Activated T-cell treated with anti-CD3 and anti-CD28 coated beads for 1 hour (primary cell): Measurements from ENCODE around the gene AK4.

Experiments used
- DNase-seq: peaks from one replicate; pipeline ENCODE4 v3.0.0-alpha.2; 2020; ENCODE audit warnings: low read depth

Gene AK4

DNA sequence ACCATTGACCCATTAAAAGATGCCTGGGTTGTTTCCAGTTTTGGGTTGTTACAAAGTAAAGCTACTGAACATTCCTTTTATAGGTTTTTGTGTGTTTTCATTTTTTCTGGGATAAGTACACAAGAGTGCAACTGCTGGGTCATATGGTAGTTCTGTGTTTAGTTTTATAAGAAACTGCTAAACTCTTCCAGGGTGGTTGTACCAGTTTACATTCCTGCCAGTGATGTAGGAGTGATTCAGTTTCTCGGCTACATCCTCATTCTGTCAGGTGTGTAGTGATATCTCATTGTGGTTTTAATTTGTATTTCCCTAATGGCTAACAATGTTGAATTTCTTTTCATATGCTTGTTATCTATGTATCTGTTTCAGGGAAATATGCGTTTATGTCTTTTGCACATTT is 102.8 kb downstream of the AK4 start:
- DNase-seq = no peak

DNA sequence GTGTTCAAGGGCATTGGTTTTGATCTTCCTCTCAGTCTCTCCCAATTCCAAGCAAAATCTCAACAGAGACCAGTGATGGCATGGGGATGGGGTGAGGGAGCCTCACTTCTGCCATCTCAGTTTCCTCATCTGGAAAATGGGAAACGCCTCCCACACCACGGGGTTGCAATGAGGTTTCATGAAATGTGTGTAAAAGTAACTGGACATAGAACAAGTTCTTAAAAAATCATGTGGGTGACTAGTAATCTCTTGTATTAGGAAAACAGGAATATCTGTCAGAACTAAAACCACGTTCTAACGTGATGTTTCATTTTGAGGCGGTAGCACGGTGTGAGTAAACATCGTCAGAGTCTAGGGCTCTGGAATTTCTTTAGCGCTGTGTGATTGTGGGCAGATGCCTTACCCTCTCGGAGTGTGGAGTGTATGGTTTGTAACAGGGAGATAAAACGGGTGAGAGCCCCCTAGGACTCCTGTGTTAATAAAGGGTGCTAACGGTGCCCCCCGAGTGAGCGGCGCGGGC is 105.9 kb downstream of the AK4 start:
- DNase-seq = no peak

DNA sequence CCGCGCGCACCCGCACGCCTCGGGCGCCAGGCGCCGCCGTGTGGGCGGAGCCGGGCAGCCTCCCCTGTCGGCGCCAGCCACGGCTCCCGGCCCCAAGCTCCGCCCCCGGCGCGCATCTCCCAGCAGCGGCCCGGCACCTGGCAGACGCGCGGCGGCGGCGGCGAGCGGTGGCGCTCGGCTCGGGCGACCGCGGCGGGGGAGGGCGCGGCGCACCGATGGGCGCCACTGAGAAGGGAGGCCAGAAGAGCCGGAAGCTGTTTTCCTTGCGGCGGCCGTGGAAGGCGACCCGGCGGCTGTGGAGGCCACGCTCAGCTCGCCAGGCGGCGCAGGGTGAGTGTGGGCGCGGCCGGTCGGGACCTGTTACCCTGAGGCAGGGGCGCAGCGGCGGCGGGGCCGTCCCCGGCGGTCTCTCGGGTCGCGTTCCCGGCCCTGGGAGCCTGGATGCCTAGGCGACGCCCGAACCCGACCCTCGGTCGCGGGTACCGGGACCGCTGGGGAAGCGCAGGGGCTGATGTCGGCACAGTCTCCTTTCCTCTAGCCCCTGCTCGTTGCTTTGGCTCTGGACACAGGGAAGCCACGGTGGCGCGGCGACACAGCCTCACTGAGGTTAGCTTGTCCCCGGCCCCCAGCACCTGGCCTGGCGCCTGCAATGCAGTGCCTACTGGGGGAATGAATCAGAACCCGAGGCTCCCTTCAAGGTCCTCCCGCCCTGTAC is 106.5 kb downstream of the AK4 start:
- peak; percentile 74 for DNase-seq

DNA sequence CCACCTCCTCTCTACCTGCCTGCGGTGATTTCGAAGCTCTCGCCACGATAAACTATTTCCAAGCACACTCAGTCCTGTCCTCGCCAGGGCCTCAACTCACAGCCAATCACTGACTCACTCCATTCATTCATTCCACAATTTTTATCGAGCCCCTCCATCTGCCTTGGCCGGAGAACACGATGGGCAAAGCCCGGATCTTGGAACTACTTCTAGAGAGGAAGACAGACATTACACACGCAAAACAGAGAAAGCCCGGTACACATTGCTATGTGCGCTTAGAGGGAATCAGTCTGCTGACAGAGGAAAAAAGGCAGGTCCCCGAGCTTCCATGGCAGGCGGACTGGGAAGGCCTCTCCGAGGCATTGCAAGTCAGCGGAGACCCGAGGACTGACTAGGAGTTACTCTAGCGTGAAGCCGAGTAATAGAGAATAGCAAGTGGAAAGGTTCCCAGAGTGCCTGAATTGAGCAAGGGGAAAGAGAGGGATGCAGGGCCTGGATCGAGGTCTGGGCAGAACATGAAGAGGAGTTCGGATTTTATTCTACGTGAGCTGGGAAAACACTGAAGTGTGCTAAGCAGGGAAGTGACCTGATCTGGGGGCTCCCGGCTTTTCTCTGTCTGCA is 107.1 kb downstream of the AK4 start:
- DNase-seq = no peak

DNA sequence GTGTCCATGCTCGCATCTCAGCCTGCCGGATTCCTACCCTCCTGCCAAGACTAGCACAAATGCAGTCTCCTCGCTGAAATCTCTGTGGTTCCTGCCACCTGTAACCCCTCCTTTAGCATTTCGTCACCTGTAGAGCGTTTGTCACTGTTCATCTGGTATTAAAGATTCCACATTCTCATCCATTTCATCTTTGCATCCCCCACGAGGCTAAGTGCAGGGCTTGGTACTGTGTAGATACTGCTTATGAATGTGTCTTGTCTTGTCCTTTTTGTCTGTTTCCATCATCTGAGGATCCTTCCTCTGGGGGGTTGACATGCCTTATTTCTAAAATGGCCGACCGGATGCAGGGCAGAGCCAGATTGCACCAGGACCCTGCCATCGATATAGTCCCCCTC is 107.7 kb downstream of the AK4 start:
- no peak for DNase-seq

DNA sequence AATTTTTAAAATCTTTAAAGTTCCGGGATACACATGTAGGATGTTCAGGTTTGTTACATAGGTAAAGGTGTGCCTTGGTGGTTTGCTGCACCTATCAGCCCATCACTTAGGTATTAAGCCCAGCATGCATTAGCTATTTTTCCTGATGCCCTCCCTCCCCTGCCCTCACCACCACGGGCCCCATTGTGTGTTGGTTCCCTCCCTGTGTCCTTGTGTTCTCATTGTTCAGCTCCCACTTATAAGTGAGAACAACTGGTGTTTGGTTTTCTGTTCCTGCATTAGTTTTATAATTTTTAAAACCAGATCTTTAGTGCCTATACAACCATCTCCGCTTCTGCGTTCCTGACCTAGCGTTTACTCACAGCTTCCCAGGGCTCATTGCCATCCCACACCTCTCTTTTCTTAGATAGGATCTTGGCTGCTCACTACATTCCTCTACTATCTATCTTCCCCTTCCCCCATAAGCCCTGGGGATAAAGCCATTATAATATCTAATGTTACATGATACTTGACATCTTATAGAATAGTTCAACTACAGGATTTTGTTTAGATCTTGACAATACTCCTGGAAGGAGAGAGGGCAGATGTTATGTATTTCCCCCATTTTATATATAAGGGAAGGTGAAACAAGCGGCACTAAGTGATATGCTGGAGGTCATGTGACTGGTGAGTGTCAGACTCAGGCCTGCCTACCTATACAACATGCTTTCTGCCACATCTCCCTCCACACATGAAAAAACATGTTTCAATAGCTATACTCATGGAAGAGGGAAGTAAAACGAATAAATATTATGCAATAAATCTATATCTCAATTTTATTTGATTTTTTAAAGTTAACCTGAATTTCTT is 109.1 kb downstream of the AK4 start:
- DNase-seq = no peak

DNA sequence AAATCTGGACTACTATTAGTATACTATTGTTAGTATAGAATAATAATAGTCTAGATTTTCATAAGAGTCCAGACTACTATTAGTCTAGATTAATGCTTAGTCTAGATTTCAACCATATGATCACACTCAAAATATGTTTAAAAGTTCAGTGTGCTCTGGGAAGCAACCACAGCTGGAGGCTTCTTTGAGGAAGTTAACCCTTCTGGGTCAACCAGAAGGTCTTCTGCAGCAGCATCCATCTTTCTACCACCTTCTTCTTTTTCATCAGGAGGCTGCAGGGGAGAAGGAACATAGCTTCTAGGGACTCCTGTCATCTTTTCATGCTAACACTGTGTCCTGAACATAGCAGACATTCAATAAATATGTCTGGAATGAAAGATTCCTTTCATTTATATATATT is 110.1 kb downstream of the AK4 start:
- DNase-seq = no peak

DNA sequence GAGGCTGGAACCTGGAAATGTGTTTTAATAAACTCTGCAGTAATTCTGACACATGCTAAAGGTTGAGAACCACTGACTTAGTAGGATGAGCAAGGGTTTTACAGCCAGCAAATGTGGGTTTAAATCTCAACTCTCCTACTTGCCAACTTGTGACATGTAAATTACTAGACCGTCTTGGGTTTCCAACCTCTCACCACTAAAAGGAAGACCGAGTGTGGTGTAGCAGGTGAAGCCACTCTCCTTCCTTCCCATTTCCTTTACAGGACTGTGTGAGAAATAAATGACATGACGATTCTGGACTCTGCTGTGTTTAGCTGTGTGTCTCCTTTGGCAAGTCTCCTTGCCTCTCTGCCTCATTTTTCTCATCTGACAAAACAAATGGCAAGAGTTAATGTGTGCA is 111.8 kb downstream of the AK4 start:
- DNase-seq = no peak

DNA sequence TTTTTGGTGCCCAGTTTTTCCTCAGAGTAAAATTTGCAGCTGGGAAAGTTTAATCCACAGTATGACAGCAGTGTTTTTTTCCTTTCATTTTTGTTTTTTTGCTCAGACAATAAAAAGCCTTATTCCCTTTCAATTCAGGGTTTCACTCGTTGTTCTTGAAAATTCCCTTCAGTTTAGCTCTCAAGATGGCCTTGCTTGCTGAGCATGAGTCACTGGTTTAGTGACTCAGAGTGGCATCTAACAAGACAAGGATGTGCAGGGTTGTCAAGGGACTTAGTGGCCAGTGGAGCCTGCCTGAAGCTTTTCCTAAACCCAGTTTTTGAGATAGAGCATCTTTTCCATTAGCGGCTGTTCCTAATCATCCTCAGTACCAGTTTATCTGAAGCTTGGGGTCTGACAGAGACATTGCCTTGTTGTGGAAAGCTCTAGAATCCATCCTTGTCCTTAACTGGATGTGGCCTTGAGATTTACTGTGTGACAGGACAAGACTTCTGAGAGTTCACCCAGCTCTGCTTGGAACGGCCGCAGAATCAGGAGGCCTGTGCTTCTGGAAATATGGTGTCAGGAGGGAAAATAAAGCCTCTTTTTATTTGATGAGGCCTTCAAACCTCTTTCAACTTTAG is 113.0 kb downstream of the AK4 start:
- DNase-seq = no peak

DNA sequence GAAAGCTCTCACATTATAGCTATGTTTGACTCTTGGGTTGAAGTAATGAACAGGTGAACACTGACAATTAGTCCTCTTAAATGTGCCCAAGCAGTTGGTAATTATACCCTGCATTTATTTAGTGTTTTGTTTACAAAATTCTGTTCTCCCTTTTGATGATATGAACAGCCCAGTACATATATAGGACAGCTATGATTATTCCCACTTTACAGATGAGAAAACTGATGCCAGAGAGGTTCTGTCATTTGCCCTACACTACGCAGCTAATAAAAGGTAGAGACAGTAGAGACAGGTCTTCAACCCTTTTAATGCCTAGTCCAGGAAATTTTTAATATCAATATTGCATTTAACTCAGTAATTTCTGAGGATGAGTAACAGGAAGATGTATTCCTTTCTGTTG is 115.3 kb downstream of the AK4 start:
- no peak for DNase-seq

DNA sequence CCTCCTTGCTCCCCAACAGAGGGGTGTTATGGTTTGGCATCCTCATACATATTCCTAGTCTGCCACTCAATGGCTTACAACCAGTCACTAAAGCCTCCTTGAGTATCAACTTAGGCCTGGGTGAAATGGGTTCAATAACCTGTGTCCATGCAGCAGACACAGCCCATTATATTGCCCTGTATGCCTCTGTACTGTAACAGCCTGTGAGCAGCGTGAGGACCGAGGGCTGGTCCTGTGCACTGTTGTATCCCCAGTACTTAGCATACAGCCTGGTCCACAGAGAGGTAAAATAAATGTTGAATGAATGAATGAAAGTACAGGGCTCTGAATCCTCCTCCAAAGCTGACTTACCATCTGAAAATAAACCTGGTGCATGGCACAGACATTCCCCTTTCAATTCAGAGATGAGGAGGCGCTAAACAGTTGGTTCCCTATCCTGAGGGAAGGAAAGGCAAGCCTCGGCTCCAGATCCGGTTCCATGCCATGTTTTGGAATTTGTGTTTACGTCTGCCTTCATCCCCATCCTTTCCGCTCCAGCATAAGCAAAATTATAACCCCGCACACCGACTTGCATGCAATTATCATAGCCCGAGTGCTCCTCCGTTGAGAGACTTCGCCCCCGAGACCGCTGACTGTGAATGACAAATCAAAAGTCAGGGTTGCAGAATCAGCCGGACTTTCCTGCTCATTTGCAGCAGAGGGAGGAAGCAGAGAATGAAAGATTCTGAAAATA is 116.4 kb downstream of the AK4 start:
- no peak for DNase-seq

DNA sequence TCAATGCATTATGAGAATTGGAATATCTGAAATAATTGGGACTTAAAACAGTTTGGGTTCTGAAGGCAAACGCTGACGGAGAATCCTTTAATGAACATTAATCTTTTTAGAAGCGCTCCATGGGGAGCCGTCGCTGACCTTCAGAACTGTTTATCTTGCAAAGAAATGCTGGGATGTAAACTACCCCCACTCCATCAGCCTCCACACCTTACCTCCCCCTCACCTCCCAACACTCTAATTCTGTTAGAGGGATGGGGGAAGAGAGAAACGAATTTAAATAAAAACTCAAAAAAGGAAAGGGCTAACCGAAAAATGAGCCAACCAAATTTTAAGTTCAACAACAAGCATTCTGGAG is 117.3 kb downstream of the AK4 start:
- DNase-seq = no peak

DNA sequence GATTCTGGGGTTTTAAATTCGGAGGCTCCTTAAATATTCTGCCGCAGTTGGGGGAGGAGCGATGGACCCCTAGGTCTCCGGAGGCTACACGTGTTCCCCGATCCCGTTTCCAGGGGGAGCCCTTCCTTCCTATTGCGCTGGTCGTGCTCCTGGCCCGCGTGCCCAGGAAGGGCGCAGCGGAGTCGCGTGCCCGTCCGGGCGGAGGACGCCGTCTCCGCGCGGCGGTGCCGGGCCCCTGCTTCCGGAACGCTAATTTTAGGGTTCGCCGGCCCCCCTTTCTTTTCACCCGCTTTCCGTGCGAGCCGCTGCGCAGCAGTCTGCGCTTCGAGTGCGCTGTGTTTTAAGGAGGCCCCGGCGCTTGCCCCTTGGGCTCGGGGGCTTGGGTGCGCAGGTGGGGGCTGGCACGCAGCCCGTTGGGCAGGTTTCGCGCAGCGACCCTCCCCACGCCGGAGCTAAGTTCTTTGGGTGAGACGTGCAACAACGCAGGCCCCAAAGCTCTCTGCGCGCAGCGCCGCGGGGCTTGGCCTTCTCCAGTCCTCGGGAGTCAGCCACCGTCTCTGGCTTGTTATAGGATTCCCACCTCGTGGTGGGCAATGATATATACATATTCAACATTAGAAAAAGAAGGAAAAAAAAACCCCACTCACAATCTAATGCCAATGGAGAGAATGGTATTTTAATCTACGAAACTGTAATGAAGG is 117.8 kb downstream of the AK4 start:
- DNase-seq = no peak

DNA sequence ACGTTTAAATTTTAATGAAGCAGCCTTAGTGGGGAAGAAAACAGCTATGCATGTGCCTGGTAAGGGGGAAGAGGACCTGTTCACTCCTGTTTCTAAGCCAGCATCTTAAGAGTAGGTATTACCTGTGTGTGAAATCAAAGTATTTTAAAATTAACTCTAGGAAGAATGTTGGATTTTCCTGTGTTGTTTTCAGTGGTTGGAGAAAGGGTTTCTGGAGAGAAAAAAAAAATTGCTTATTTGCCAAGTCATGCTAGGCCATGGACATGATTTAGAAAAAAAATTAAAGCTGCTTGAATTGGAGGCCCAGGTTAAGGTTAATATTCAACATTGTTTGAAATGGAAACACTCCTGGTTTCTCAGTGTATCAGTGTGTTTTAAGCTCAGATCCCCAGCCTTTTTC is 118.5 kb downstream of the AK4 start:
- DNase-seq = no peak

DNA sequence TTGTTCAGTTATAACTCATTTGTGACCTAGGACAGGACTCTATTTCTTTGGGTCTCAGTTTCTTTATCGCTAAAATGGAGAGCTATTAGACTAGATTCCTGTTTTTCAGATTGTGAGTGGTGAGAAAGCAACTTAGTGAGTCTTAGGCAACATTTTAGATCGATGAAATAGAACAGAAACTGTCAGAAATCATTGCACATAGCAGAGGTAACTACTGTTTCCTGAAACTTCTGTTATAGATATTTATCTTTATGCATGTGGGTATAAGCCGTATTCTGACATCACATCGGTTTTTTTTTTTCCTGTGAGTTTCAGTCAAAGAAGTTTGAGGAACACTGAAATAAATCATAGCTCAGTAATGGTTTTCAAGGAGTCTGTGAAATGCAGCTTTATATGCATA is 119.3 kb downstream of the AK4 start:
- DNase-seq = no peak

DNA sequence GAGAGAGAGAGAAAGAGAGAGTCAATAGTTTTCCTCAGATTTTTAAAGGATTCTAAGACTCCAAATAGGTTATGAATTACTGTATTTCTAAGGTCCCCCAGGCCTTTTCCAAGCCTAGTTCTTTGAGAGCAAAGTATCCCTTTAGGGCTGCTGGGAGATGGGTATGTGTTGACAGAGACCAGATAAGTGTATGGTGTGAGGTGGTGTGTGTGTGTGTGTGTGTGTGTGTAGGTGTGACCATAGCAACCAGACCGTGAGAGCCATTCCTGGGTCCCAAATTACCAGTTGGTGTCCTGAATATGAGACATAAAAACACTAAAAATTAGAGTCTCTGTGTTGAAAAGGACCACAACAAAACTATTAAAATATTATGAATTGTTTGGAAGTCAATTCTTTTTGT is 119.7 kb downstream of the AK4 start:
- no peak for DNase-seq

DNA sequence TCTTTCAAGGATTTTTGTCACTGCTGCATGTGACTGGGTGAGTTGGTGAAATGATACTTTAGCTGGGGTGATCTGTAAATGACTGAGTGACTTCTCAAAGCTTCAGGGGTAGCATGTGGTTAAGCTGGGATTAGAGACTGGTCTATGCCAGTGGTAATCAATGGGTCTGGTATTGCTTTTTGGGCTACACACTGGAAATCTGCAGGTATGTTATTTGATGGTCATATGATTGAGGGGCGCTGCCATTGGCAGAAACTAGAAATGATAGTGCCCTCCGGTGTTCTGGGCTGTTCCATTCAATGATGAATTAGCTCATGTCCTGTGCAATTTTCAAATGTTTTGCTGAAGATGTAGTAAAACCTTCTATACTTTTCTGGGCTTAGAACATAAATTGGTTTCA is 121.6 kb downstream of the AK4 start:
- no peak for DNase-seq

DNA sequence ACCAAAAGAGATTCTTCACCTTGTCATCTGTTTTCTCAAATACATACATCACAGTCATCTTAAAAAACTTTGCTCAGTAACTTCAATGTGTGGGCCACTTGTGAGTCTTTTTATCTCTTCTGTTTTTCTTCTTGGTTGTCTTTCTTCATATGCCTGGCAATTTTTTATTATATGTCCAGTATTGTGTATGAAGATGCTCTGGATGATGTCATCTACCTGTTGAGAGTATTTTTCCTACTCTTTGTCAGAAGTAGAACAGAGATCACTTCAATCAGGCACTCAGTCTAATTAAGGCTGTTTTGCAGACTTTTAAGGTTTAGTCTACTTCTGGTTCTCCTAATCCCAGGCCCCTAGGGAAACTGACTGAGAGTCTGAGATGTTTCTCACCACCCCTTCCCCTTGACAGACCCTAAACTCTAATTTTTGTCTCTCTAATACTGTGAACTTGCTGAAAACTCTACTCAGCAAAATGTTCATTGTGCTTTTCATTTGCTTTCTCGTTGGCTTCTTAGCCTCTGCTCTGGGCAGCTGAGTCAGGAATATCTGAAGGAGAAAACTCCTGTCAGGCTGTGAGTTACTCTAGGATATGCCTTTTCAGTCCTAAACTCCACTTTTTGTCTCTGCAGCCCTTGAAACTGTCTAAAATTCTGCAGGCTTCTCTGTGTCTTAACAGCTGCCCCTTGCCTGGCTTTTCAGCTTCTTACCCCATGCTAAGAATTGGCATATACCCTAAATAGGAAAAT is 128.4 kb downstream of the AK4 start:
- DNase-seq = no peak

DNA sequence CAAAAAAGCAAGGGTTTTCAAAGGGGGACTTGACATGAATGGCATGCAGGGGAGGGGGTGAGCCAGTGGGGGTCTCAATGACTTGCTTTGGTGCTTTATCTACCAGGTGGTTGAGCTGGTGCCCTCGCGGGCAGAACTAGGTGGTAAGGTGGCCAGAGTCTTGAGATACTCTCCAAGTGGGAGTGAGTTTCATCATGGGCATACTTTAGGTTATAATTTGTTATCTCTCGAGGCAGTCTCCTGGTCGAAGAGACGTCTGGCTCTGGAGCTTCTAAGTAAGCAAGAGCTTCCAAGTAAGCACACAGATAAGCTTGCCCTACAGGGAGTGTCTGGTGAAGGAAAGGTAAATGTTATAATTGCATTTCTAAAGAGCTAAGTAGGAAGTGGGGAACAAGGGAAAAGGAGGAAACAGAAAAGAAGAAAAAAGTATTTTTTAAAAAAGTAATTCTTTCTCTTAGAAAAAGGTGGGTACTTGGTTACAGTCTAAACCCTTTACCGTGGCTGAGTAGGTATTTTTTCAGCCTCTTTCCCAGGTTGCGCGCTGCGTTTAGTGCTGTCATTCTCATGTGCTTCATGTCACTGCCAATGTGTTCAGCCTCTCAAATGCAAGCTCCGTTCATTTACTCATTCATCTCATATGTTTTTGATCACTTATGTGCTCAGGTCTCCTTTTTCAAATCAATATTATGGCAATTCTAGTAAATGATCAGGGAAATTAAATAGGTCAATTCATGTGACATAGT is 129.8 kb downstream of the AK4 start:
- no peak for DNase-seq
